GM13976 (cell line): ENCODE measurements around the gene TRIM17.

ENCODE experiments used
- DNase-seq: peaks from one replicate; pipeline ENCODE4 v3.0.0; 2012; ENCODE audit warnings: low spot score
- in situ Hi-C: fragments of 300-500 bp; cut with MboI; formaldehyde crosslinking; loops from one replicate; pipeline ENCODE4 v1.12.0; 2022; ENCODE audit warnings: low sequenced_read_pairs, mixed read lengths, inconsistent platforms; ENCODE audit not compliant: unreplicated experiment
- TF ChIP-seq, protein P1 (sequence below): IDR thresholded peaks from 2 replicates; pipeline ENCODE4 v1.5.1; 2012; ENCODE audit warnings: borderline replicate concordance, mild to moderate bottlenecking; ENCODE audit not compliant: insufficient read depth; ENCODE audit errors: extremely low read depth, missing control alignments, control extremely low read depth

TRIM17 gene

DNA sequence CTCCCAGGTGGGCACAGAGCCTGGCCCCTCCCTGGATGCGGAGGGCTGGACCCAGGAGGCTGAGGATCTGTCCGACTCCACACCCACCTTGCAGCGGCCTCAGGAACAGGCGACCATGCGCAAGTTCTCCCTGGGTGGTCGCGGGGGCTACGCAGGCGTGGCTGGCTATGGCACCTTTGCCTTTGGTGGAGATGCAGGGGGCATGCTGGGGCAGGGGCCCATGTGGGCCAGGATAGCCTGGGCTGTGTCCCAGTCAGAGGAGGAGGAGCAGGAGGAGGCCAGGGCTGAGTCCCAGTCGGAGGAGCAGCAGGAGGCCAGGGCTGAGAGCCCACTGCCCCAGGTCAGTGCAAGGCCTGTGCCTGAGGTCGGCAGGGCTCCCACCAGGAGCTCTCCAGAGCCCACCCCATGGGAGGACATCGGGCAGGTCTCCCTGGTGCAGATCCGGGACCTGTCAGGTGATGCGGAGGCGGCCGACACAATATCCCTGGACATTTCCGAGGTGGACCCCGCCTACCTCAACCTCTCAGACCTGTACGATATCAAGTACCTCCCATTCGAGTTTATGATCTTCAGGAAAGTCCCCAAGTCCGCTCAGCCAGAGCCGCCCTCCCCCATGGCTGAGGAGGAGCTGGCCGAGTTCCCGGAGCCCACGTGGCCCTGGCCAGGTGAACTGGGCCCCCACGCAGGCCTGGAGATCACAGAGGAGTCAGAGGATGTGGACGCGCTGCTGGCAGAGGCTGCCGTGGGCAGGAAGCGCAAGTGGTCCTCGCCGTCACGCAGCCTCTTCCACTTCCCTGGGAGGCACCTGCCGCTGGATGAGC lies 44.3 kb downstream of the TRIM17 start:
- in situ Hi-C loops: no loop called here
- DNase-seq: no peak

DNA sequence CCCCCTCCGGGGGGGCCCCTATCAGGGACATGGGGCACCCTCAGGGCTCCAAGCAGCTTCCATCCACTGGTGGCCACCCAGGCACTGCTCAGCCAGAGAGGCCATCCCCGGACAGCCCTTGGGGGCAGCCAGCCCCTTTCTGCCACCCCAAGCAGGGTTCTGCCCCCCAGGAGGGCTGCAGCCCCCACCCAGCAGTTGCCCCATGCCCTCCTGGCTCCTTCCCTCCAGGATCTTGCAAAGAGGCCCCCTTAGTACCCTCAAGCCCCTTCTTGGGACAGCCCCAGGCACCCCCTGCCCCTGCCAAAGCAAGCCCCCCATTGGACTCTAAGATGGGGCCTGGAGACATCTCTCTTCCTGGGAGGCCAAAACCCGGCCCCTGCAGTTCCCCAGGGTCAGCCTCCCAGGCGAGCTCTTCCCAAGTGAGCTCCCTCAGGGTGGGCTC lies 44.9 kb downstream of the TRIM17 start:
- in situ Hi-C loops: no loop called here
- DNase-seq: no peak
- TF ChIP-seq, protein P1, sequence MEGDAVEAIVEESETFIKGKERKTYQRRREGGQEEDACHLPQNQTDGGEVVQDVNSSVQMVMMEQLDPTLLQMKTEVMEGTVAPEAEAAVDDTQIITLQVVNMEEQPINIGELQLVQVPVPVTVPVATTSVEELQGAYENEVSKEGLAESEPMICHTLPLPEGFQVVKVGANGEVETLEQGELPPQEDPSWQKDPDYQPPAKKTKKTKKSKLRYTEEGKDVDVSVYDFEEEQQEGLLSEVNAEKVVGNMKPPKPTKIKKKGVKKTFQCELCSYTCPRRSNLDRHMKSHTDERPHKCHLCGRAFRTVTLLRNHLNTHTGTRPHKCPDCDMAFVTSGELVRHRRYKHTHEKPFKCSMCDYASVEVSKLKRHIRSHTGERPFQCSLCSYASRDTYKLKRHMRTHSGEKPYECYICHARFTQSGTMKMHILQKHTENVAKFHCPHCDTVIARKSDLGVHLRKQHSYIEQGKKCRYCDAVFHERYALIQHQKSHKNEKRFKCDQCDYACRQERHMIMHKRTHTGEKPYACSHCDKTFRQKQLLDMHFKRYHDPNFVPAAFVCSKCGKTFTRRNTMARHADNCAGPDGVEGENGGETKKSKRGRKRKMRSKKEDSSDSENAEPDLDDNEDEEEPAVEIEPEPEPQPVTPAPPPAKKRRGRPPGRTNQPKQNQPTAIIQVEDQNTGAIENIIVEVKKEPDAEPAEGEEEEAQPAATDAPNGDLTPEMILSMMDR: no peak

More for the DNA sequence above, 44.3 kb downstream of the TRIM17 start:
- TF ChIP-seq, protein P1: no peak

DNA sequence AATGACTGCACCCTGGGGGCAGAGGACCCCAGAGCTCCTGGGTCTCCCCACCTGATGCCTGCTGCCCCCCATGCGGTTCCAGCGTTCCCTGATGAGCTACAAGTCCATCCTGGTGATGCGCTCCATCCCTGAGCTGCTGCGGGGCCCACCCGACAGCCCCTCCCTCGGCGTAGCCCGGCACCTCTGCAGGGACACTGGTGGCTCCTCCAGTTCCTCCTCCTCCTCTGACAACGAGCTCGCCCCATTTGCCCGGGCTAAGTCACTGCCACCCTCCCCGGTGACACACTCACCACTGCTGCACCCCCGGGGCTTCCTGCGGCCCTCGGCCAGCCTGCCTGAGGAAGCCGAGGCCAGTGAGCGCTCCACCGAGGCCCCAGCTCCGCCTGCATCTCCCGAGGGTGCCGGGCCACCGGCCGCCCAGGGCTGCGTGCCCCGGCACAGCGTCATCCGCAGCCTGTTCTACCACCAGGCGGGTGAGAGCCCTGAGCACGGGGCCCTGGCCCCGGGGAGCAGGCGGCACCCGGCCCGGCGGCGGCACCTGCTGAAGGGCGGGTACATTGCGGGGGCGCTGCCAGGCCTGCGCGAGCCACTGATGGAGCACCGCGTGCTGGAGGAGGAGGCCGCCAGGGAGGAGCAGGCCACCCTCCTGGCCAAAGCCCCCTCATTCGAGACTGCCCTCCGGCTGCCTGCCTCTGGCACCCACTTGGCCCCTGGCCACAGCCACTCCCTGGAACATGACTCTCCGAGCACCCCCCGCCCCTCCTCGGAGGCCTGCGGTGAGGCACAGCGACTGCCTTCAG lies 45.5 kb downstream of the TRIM17 start:
- TF ChIP-seq, protein P1: no peak
- no peak for DNase-seq
- in situ Hi-C loops: no loop called here

GRCh38 chr1:228370439-228370940 lies 46.2 kb downstream of the TRIM17 start:
- DNase-seq: no peak
- TF ChIP-seq, protein P1: no peak
- in situ Hi-C loops: no loop called here

DNA sequence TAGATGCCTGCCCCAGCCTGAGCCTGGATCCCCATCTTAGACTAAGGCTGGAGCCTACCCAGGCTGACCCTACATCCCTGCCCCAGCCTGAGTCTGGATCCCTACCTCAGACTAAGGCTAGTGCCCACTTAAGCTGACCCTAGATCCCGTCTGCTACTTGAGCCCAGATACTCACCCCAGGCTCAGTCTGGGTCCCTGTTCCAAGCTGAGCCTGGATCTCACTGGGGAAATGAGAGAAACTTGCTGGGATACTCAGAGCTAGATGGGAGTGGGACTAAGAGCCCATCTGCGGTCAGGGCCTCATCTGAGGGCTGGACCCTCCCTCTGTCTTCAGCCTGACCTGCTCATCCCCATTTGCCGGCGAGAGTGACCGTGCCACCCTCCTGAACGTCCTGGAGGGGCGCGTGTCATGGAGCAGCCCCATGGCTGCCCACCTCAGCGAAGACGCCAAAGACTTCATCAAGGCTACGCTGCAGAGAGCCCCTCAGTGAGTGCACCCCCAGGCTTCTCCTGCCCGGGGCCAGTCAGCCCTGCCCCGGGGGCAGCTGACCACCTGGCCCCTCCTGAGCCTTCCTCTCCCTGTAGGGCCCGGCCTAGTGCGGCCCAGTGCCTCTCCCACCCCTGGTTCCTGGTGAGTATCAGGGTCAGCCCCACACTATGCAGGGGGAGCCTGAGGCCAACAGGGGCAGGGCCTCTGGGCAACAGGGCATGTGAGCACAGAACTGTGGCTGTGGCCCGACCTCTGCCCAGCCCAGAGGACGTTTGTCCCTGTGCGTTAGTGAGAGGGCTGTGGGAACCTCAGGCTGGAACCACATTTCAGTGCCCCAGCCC lies 46.8 kb downstream of the TRIM17 start:
- no peak for DNase-seq
- TF ChIP-seq, protein P1: no peak
- in situ Hi-C loops: no loop called here
